Stimulated activated CD4-positive, alpha-beta T cell treated with anti-CD3 and anti-CD28 coated beads, Interleukin-12 subunit alpha, Interleukin-12 subunit beta, amount 100 ng/mL, for 48 hours (primary cell): ENCODE measurements around the gene SUPT5H.
A peak's percentile ranks its signal among the peaks of the same experiment; 100 is the strongest.

Source experiments
- DNase-seq, 3 donors: peaks; one replicate each; pipeline ENCODE4 v3.0.0-alpha.2; 2020; ENCODE audit warnings: low read depth in 2 of 3, low spot score in 1 of 3

The SUPT5H gene

DNA sequence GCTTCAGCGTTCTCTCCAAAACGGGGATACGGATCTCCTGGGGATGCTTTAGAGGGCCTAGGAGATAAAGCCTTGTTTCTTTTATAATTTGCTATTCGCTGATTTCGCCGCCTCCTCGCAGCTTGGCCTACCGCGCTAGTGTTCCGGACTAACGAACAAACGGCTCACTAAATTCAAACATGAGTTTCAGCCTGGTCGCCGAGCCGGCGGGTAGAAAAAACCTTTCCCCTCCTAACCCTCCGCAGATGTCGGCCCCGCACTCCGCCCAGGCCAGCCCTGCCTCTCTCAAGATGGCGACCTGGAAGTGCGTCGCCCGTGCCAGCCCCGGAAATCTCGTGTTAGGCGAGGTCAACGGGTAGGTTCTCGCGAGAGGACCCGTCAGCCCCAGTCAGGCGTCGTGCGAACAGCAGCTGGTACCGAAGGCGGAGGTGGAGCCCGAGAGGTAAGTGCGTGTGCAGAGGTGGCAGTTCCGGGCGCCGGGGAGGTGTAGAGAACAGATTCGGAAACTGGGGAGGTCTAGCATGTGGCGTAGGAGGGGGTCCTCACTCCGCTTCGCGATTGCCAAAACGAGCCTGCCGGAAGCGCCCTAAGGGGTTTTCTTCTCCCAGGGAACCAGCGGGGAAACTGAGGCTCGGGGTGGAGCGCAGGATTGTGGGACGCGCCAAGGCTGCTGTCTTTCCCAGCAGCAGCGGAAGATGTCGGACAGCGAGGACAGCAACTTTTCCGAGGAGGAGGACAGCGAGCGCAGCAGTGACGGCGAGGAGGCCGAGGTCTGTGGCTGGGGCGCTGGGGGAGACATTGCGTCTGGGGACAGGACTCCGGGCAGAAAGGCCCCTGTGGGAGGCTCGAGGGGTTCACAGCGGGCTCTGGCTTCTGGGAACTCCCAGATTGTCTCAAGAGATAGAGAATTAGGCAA is at the start of gene SUPT5H:
Gene SUPT5H (plus strand): TSS at position 387 of the 916 bp plus-strand sequence. CDS start 309 bp downstream, at position 696.
- peak; percentile 95 to 98 (median 97) for DNase-seq

DNA sequence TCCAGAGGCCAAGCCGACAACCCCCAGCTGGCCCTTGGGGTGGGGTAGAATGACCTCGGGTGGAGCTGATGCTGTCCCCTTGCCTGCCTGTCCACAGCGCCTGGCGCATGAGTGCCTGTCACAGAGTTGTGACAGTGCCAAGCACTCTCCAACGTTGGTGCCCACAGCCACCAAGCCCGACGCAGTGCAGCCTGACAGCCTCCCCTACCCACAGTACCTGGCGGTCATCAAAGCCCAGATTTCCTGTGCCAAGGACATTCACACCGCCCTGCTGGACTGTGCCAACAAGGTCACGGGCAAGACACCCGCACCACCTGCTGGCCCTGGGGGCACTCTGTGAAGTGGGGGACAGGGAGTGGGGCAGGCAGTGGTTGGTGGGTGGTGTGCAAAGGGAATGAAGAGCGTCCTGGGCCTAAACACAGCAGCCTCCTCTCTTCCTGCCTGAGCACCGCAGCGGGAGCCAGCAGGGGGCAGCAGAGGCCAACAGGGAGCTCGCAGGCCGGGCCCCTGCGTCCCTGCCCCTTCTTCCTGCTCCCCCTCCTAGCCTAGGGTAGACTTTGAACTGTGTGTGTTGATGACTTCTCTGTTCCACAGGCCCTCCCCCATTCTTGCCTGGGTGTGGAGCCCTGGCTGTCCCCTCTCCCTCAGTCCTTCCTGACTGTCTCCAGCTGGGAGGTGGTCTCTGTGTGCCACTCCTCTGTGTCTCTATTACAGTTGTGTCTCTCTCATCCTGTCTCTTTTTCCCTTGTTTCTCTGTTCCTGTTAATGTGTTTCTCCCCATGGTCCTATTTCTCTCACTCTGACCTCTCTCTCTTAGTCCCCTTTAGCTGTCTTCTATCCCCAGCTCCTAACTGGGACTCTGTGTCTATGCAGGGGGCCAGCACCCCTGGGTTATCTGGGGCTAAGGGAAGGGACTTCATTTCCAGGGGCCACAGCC is 47.8 kb upstream of the SUPT5H start:
- DNase-seq, result peak; percentile 88 to 93 (median 92)

DNA sequence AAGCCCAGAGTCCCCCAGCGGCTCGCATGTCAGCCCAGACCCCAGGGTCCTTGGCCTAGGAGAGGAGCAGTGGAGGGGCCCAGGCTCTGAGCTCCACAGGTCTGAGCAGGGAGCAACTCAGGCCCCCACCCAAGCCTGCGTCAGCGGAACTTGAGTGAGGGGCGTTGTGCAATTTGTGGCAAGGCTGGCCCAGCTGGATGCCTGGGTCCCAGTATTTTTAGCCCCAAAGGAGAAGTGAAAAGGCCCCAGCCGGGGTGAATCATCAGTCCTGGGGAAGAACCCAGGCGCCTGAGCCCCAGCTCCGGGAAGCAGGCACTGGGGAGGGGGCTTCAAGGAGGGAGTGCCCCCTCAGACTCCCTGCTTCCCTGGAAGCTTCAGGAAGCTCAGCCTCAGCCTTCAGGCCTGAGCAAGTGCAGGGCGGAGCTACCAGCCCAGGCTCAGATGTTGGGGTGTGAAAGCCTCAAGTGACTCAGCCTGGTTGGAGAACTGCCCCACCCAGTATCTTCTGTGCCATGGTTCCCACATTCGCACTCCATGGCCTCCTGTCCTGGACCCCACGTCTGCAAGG is 47.0 kb upstream of the SUPT5H start:
- DNase-seq, result peak in 2 of 3 donors; percentile 40 to 47

- no peak for DNase-seq
These were observed 45.7 kb upstream of the SUPT5H start for GRCh38 chr19:39399668-39400050.

DNA sequence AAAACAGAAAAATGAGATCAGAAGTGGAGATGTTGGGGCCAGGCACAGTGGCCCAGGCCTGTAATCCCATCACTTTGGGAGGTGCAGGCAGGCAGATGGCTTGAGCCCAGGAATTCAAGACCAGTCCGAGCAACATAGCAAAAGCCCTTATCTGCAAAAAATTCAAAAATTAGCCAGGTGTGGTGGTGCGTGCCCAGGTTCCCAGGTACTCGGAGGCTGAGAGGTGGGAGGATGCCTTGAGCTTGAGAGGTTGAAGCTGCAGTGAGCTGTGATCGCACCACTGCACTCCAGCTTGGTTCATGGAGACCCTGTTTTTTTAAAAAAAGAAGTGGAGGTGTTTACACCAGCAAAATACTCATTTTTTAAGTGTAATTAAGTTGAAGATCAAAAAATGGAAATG is 45.3 kb upstream of the SUPT5H start:
- DNase-seq, result no peak

DNA sequence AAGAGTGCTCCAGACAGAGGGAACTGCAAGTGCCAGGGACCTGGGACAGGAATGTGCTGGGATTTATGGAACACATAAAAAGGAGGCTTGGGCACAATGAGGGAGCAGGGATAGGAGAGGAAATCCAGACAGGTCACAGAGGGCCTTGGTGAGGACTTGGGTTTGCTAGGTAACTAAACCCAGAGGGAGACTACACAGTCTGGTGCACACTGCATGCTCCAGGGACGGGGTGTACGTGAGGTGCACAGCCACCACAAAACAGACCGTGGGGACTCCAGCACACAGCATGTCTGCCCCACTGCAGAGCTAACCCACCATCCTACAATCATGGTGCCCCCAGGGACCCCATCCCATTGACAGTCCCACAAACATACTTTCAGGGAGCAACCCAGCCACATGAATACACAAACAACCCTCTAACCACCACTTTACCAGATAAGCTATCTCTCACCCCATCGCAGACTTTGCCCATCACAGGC is 44.3 kb upstream of the SUPT5H start:
- DNase-seq, result no peak

- DNase-seq, result peak; percentile 68 to 77 (median 74)
These were observed 43.6 kb upstream of the SUPT5H start for GRCh38 chr19:39401549-39402345.

- peak; percentile 76 to 85 (median 83) for DNase-seq
These were observed 42.8 kb upstream of the SUPT5H start for GRCh38 chr19:39402346-39403300.

DNA sequence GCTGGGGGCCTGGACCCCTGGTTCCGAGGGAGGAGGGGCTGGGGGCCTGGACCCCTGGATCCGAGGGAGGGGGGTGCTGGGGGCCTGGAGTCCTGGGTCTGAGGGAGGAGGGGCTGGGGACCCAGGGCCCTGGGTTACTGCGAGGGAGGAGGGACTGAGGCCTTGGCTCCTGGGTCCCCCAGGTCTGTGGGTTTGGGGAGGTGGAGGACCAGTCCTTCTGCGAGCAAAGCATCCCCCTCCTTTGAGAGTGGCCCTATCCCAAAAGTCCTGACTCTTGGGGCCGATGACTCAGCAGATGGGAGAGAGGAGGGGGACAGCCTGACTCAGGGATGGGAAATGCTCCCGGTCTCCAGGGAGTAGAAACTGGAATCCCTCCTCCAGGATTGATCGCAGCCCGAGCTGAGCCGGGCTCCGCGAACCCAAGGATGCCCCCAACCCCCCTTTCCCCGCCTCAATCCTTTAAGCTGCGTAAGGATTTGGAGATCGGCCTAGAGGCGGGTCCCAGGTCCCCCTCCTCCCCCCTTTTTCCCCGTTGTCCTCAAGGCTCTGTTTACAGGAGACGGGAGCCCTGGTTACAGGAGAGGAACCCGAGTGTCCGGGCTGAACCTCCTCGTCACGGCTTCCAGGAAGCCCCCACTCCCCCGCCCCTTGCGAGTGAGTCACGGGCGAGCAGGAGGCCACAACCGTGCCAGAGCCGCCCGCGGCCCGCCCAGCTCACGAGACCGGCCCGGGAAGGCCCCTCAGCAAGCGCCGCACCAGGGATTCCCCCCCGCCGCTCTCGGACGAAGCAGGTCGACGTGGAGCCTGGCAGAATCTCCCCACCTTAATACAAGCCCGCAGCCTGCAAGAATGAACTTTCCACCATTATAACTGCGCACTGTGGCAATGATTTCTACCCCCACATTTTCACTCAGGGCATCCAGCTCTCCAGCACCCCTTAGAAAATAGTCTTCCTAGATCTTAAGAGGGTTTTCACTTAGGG is 41.8 kb upstream of the SUPT5H start:
- DNase-seq, result peak; percentile 91 to 96 (median 92)

DNA sequence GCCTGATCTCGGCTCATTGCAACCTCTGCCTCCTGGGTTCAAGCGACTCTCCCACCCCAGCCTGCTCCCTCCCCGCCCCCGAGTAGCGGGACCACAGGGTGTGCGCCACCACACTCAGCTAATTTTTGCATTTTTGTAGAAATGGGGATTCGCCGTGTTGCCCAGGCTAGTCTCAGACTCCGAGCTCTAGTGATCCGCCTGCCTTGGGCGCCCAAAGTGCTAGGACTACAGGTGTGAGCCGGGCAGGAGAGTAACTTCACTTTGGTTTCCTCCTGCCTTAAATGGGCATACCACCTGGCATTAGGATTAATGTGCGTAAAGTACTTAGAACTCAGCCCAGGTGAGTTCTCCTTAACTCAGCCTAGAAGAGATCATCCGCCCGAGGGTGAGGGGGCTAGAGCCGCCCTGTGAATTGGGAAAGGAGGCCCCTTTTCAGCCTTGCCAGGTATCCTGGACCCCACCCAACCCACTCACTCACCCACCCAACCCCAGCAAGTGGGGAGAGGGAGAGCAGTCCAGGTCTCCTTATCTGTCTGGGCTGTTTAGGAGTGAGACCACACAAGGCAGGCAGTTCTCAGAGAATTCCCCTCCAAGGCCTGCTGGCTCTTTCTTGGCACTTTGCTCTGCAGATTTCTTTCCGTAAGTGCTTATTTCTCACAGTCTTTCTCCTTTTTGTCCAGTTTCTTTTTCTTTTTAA is 40.0 kb upstream of the SUPT5H start:
- no peak for DNase-seq

DNA sequence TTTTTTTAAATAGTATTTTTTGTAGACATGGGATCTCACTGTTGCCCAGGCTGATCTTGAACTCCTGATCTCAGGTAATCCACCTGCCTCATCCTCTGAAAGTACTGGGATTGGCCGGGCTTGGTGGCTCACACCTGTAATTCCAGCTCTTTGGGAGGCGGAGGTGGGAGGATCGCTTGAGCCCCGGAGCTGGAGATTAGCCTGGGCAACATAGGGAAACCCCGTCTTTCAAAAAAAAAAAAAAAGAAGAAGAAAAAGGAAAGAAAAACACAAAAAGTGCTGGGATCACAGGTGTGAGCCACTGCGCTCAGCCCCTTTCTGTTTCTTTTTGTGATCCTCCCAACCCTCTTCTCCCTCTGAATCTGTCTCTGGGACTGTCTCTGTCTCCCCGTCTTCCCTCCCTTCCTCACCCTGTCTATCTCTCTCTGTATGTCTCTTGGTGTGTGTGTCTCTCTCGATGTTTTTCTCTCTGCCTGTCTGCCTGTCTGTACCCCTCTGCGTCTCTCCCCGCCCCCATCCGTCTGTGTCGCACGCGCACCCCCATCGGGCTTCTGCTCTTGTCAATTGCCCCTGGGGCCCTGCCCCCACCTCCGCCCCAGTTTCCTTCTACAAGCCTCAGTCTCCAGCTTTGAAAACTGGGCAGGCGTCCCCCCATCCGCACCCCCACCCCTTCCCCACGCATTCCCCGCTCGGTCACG is 39.3 kb upstream of the SUPT5H start:
- DNase-seq, result peak; percentile 68 to 81 (median 73)

GRCh38 chr19:39406656-39407409 is 38.5 kb upstream of the SUPT5H start, which contains the start of gene ZFP36:
ZFP36 (plus strand) TSS chr19:39406847; CDS start chr19:39406905, 58 bp downstream.
- peak; percentile 79 to 85 (median 82) for DNase-seq

DNA sequence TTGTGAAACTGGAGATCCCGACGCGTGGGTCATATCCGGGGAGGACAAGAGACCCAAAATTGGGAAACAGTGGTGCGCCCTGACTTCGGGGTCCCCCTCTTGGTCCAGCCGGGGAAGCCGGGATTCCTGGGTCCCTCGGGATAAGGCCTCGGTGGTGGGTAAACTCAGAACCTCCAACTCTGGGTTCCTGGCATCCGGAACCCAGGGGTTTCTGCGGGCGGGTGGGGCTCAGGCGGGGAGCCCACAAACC is 38.0 kb upstream of the SUPT5H start:
- no peak for DNase-seq

- DNase-seq, result peak in 1 of 3 donors; percentile 30
These were observed 37.6 kb upstream of the SUPT5H start for GRCh38 chr19:39407660-39408391.

DNA sequence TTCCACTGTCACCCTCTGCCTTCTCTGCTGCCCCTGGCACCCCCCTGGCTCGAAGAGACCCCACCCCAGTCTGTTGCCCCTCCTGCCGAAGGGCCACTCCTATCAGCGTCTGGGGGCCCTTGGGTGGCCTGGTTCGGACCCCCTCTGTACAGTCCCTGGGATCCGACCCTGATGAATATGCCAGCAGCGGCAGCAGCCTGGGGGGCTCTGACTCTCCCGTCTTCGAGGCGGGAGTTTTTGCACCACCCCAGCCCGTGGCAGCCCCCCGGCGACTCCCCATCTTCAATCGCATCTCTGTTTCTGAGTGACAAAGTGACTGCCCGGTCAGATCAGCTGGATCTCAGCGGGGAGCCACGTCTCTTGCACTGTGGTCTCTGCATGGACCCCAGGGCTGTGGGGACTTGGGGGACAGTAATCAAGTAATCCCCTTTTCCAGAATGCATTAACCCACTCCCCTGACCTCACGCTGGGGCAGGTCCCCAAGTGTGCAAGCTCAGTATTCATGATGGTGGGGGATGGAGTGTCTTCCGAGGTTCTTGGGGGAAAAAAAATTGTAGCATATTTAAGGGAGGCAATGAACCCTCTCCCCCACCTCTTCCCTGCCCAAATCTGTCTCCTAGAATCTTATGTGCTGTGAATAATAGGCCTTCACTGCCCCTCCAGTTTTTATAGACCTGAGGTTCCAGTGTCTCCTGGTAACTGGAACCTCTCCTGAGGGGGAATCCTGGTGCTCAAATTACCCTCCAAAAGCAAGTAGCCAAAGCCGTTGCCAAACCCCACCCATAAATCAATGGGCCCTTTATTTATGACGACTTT is 36.8 kb upstream of the SUPT5H start:
- DNase-seq, result no peak
